ENCODE results near the gene PXMP4.

Gene PXMP4

GRCh38 chr20:33681288-33681687 lies 38.8 kb downstream of the PXMP4 start:
- TF ChIP-seq SIN3A (IDR thresholded peaks at IDR 0.05; ENCODE audit: borderline replicate concordance, insufficient read depth, low read length) (no peak), FOXP2 (optimal IDR thresholded peaks at IDR 0.05; ENCODE audit: borderline replicate concordance, extremely low read depth, extremely low read length, insufficient read depth) (no peak), TAF1 (IDR thresholded peaks at IDR 0.05; ENCODE audit: borderline replicate concordance, insufficient read depth, low read length) (no peak), REST (IDR thresholded peaks at IDR 0.05; ENCODE audit: insufficient read depth in 1 of 2, low read depth in 2 of 2, low read length in 2 of 2) (no peak), POLR2AphosphoS5 (IDR thresholded peaks at IDR 0.05; ENCODE audit: low read depth, low read length) (no peak)

- TF ChIP-seq POLR2AphosphoS5 (IDR thresholded peaks at IDR 0.05; ENCODE audit: low read depth, low read length) (no peak), REST (IDR thresholded peaks at IDR 0.05; ENCODE audit: insufficient read depth in 1 of 2, low read depth in 2 of 2, low read length in 2 of 2) (no peak), FOXP2 (optimal IDR thresholded peaks at IDR 0.05; ENCODE audit: borderline replicate concordance, extremely low read depth, extremely low read length, insufficient read depth) (no peak), TAF1 (IDR thresholded peaks at IDR 0.05; ENCODE audit: borderline replicate concordance, insufficient read depth, low read length) (no peak), SIN3A (IDR thresholded peaks at IDR 0.05; ENCODE audit: borderline replicate concordance, insufficient read depth, low read length) (no peak)
Observed at GRCh38 chr20:33680686-33681085, 39.4 kb downstream of the PXMP4 start.

GRCh38 chr20:33679758-33680485 lies 40.2 kb downstream of the PXMP4 start:
- TF ChIP-seq TAF1 (IDR thresholded peaks at IDR 0.05; ENCODE audit: borderline replicate concordance, insufficient read depth, low read length) (no peak), FOXP2 (optimal IDR thresholded peaks at IDR 0.05; ENCODE audit: borderline replicate concordance, extremely low read depth, extremely low read length, insufficient read depth) (no peak), POLR2AphosphoS5 (IDR thresholded peaks at IDR 0.05; ENCODE audit: low read depth, low read length) (no peak), REST (IDR thresholded peaks at IDR 0.05; ENCODE audit: insufficient read depth in 1 of 2, low read depth in 2 of 2, low read length in 2 of 2) (no peak), SIN3A (IDR thresholded peaks at IDR 0.05; ENCODE audit: borderline replicate concordance, insufficient read depth, low read length) (no peak)

- TF ChIP-seq TAF1 (IDR thresholded peaks at IDR 0.05; ENCODE audit: borderline replicate concordance, insufficient read depth, low read length) (no peak), SIN3A (IDR thresholded peaks at IDR 0.05; ENCODE audit: borderline replicate concordance, insufficient read depth, low read length) (no peak), REST (IDR thresholded peaks at IDR 0.05; ENCODE audit: insufficient read depth in 1 of 2, low read depth in 2 of 2, low read length in 2 of 2) (no peak), POLR2AphosphoS5 (IDR thresholded peaks at IDR 0.05; ENCODE audit: low read depth, low read length) (no peak; the same call in 1 of the 2 replicates), FOXP2 (optimal IDR thresholded peaks at IDR 0.05; ENCODE audit: borderline replicate concordance, extremely low read depth, extremely low read length, insufficient read depth) (no peak)
Observed at GRCh38 chr20:33677991-33678702, 42.0 kb downstream of the PXMP4 start.

Measured in PFSK-1 (cell line).